SHP77 treated with DMSO at 0.1 percent for 48 hours (cell line): ENCODE measurements around the gene ZNF654.
"Not testable (repeated sequence)": the region's sequence is repeated elsewhere in the genome, so short reads cannot be mapped to it uniquely, and the experiment has no call there.

Experiments used
- DNase-seq: peaks from one replicate; lab custom pipeline; 2025; lab: John Stamatoyannopoulos, UW

ZNF654 gene

DNA sequence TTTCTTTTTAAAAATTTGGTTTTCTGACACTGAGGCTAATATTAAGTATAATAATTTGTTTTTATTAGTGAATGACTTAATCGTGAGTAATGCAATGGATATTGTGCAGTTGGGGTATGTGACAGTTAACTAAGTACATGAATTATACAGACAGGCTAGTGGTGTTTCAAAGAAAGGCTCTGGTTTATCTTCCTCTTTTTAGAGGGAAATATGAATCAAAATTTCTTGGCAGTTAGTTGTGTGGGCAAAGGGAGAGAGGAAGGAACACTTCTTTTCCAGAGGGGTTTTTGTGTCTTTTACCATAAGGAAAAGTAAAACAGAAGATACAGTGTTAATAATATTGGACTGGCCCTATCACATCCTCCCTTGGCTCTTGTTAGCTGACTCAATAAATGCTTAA lies 2.7 kb downstream of the ZNF654 start:
- DNase-seq = no peak

DNA sequence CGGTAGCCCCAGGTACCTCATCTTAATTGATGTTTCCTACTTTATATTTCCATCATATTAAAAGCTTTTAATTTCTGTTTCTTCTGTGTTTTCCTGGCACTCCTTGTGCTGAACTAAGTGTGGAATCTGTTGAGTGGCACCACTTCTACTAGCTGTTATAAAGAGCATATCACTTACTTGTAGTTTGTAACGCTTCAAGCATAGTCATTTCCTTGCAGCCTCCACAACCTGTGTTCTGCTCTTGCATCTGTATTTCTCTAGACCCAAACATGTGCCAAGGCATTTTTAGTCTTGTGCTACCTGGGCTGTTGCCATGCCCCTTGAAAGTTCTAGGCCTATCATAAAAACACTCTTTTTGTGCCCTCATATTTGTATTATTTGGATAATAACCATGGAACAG lies 16.0 kb downstream of the ZNF654 start:
- no peak for DNase-seq

DNA sequence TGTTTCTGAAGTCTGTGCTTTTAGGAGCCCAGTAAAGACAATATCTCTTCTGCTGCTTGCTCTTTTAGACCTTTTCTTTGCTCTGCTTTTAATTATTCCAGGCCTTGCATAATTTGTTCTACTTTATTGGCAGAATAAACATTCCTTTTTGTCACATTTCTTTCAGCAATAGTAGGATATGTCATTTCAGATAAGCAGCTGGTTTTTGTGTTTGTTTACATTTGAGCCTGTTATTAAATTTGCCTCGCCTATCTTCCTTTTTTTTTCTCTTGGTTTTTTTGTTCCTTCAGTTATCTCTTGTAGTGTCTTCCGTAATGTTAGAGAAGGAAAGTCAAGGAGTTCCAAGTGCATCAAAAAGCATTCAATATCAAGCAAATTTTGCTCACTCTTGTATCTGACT lies 16.4 kb downstream of the ZNF654 start:
- no peak for DNase-seq

DNA sequence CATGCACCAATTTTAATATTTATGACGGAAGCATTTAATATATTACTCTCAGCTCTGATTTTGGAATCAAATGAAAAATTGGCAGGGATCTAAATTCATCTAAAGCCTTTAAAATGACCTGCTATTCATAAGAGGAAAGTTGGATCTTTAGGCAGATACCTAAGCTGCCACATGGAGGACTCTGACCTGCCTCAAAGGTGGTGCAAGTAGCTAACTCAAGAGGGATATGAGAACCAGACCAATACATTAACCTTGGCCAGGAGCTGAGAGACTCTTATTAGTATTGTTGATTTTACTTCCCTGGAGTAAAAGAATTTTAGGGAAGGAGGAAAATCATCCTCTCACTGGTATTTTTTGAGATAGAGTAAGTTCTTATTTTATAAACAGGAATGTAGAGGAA lies 17.7 kb downstream of the ZNF654 start:
- DNase-seq = no peak

DNA sequence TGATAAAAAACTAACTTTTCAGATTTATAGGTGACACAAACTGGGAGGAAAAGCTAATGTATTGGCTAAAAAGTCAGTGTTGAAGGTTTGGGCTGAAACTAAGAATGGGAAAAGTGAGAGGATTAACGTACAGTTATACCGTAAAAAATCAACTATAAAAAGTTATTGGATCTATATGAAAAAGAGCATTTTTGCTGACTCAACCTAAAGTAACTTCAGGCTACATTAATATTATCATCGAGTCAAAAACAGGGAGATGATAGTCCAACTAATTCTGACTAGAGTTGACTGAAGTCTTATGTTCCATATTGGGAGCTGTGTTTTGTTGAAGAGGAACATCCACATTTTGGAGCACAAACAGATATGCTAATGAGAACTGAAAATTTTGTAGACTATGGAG lies 19.9 kb downstream of the ZNF654 start:
- DNase-seq = no peak

DNA sequence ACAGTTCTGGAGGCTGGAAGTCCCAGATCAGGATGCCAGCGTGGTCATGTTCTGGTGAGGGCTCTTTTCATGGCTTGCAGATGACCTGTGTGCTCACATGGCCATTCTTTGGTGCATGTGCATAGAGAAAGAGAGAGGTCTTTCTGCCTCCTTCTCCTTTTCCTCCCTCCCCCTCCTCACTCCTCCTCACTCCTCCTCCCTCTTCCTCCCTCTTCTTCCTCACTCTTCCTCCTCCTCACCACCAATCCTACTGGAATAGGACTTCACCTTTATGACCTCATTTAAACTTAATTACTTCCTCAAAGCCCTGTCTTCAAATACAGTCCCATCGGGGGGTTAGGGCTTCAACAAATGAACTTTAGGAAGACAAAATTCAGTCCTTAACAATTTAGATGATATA lies 23.8 kb downstream of the ZNF654 start:
- no peak for DNase-seq

DNA sequence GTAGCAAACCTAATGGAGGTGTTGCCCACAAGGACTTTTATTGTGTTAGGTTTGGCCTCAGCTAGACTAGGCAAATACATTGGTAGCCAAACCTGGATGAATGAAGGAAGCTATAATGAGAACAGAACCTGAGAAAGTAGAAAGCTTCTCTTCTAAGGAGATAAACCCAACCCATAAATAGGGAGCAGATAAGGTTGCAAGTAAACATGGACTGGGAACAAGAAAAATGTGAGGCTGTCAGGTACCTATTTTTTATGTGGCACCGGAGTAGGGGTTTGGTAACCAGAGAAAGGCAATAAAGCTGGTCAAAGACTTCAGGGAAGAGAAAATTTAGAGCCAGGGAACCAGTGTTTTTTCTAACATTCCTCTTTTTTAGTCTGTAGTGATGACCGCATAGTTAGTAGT lies 25.0 kb downstream of the ZNF654 start:
- DNase-seq = no peak

DNA sequence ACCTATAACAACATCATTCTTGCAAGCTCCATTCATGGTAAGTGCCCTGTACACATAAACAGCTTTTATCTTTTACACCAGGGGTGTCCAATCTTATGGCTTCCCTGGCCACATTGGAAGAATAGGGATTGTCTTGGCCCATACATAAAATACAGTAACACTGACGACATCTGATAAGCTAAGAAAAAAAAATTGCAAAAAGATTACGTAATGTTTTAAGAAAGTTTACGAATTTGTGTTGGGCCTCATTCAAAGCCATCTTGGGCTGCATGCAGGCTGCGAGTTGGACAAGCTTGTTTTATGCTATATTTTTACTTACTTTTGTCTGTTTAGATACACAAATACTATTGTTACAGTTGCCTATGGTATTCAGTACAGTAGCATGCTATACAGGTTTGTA lies 31.6 kb downstream of the ZNF654 start:
- no peak for DNase-seq

DNA sequence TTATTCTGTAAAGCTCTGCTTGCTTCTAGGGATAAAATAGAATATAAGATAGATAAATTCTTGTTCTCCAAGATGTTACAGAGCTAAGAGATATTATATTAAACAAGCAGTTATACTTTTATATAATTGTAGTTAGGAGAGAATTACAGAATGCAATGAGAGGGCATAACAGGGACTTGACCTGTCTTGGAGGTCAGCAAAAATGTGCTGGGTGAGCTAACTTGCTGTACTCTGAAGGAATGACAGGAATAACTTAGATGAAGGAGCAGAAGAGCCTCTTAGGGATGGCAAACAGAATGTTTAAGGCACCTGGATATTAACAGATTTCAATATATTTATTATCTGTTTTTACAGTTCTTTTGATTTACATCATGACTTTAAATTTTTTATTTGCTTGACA lies 33.2 kb downstream of the ZNF654 start:
- no peak for DNase-seq

DNA sequence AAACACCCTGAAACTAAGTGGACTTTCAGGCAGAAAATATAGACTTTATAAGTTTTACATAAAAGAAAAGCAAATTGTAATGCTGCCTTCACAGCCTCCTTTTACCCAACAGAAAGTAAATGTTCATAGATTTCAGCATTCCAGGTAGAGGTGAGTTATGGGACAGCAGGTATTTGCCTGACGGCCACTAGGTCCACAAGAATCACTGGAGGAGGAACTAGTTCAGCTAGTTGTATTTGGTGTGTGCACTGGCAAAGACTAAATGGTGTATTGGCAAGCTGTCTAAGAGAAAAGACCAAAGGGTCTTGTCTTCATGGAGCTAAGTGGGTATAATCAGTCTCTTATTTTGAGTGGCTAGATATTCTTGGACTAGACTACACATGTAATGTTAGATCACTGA lies 34.2 kb downstream of the ZNF654 start:
- DNase-seq = no peak

DNA sequence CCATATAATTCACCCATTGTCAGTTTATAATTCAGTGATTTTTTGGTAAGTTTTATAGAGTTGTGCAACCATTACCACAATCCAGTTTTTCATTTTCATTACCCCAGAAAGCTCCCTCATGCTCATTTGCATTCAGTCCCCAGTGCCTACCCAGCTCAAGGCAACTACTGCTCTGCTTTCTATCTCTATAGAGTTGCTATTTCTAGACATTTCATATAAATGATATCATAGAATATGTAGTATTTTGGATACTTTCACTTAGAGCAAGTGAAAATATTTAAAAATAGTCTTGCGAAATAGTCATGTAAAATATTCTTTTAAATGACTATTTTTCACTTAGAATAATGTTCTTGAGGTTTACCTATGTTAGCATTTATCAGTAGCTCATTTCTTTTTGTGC lies 42.1 kb downstream of the ZNF654 start:
- no peak for DNase-seq

DNA sequence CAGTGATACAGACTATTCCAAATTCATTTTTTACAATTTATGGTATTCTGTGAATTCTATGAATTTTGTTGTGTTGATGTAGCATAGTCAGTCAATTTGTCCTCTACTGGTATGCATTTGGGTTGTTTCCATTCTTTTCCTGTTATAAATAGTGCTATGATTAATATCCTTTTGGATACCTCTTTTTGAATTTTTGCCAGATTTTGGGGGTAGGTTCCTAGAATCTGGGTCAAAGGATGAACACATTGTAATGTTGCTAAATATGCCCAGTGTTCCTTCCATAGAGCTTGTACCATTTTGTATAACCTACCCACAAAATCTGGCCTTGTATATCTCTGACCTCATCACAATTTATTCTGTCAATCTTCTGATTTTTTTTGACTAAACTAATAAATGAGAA lies 46.3 kb downstream of the ZNF654 start:
- DNase-seq = no peak

DNA sequence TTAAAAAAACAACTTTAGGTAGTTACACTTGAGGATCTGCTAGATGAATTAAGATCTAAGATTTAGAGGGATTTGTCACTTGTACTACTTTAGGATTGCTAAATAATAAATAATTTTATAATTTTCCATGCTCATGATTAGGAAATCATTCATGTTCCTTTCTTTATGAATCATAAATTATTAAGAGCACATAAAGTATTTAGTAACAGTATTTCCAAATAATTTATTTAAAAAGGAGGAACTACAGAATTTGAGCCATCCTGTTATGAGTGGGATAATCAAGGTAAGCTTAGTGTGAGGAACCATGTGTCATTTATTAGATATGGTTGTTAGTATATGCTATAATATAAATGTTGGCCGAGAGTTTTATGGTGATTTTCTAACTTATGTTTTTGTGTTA lies 53.2 kb downstream of the ZNF654 start:
- DNase-seq = no peak

DNA sequence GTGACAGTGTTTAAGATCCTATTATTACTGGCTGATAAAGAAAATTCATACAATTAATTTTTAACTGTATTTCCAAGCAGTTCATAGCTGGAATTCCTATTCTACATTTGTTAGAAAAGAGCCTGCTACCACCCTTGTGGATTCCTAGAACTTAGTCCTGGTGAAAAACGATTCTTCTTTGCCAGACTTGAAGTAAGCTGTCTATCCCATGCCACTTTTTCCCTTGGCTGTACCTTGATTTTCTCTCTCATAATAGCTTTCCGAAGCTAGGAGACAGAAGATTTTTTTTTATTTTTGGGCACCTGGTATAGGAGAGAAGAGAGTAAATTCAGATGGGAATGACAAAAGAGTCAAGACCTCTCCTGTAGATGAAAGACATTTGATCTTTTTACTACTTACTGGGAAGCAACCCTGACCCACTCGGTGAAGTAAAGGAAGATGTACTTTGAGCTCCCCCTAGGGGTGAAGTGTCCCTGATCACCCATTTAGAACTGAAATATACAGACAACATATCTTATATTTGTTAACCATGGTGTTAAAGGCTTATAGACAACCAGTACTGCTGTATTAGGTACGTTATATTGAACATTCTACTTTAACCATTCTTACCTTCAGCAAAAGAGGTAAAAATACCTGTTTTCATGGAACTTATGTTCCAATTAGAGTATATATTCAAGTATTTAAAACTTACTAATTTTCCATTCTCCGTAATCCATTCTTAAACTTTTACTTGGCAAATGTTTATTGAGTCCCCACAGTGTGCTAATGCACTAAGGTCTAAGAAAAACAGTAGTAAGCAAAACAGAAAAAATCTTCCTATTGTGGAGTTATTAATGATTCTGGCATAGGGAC lies 54.5 kb downstream of the ZNF654 start:
- peak; percentile 12 for DNase-seq

DNA sequence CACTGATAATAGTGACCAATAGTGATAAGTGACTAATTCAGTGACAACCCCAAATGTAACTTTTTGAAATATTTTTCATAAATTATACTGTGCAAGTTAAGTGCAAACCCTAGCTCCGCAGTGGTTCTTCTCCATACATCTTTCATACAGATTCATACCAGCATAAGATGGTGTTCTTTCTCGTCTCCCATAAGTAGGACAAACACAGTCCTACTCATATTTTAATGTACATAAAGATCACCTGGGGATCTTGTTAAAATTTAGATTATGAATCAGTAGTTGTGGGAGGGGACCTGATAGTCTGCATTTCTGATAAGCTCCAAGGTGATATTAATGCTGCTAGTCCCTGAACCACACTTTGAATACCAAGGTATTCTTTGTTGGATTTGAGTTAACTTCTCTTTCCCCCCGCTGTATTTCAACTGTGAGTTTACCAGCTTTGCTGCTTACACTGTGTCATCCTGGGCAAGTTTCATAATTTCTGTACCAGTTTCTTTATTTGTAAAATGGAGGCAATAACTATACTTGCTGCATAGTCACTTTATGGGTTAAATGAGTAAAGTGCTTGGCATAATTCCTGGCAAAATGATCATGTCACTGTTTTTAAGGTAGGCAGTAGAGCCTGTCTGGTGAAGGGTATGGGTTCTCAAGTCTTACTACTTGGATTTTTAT lies 56.0 kb downstream of the ZNF654 start:
- no peak for DNase-seq

DNA sequence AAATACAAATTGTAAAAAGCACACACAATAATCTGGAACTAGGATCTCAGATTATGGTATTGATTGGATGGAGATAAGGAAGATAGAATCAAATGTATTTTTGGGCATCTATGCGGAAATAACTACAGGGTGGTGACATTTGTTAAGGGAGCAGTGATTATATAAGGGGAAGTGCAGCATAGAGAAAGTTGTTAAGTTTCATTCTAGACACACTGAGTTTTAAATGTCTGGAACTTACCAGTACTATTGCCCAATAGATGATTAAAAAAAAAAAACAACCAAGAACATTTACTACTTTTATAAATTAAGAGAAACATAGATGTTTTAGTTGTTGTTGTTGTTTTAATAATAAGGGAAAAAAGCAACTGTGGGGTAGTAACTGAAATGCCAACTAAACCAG lies 58.6 kb downstream of the ZNF654 start:
- no peak for DNase-seq

DNA sequence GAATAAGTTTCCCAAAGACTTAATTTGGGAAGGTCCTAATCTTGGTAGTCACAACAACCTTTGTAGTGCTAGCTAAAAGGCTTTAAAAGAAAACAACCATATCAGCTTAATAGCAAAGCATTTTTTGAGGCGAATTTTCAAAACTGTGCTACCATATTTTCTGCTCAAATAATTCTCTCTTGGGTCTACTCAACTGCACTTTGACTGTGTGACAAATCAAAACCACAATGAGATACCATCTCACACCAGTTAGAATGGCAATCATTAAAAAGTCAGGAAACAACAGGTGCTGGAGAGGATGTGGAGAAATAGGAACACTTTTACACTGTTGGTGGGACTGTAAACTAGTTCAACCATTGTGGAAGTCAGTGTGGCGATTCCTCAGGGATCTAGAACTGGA lies 59.5 kb downstream of the ZNF654 start:
- not testable (repeated sequence) for DNase-seq

DNA sequence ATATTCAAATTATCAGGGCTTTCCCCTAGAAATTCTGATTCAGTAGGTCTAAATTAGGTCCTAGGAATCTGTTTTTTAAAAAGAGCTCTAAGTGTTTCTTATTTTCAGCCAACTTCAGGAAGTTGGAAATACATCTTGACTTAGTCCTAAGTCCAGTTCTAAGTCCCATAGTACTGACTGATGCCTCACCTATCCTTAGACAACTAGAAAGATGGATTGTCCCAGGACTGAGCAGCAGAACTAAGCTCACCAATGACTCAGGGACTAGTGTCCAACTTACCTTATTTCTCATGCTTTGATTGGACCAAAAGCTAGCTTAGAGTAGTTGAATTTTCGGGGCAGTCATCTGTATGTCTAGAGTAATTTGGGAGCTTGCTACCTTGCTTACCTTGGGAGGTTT lies 64.5 kb downstream of the ZNF654 start:
- no peak for DNase-seq

DNA sequence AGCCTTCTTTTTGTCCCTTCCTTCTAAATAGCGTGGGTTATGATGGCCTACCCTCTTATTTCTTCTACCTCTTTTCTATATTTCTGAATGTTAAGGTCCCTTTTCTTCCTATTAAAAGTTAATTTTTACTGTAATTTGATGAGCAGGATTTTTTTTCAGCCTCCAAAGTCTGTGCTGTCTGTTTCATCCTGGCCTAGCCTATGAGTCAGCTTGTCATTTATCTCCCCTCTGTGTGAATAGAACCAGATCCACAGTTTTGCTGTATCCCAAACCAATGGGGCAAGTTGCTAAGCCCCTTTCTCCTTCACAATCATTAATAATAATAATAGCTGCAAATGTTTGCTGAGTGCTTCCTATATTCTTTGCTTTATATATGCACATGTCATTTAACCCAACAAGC lies 72.6 kb downstream of the ZNF654 start:
- no peak for DNase-seq

DNA sequence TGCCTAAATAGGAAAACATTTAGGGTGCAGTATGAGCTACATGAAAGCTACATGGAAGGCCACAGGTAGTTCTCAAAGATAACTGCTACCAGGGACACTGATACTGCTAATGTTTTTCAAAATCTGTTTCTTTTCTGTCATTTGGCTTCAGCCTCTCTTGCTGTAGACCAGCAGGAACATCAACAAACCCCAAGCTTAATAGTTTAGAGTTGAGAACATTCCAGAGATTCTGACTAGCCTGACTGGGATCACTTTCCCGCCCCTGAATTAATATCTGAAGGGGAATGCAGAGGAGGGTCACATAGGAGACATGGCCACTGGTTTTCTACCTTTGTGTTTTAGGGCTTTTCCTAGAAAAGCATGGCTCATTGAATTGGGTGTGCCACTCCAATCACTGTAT lies 73.8 kb downstream of the ZNF654 start:
- DNase-seq = no peak

DNA sequence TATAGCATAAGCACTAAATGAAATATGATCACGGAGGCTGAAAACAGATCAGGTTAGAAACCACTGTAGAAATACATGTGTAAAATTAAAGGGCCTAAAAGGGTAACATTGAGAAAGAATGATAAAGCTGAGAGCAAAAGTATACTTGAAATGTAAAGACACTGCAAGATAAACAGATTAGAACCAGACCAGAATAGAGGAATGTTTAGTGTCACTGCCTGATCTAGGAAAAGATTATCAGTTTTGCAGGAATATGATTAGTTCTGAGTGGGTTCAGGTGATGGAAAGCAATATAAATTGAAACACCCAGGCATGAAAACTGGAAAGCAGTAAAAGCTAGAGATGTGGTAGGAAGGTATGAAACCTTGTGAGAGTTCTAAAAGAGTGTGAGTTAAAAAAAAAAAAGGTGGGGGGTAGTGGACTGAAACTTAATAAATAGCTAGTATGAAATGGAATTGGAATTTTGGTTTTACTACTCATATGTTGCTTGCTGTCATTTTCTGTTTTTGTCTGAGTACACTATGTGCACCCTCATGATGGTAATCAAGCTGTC lies 74.7 kb downstream of the ZNF654 start:
- DNase-seq = no peak

DNA sequence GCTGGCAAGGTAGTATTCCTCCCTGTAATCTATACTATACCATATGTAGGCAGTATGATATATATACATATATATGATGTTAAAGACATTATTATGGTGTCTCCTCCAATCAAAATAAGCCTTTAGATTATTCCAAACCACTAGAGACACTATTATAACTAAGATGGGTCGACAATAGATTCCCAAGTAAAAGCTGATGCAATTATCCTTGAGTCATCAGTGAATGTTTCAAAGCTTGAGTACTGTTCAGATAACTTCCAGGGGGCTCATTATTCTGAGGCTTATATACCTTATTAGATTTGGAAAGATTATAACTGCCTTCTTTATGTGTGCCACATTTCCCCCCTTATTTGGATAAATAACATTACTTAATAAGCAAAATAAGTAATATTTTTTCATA lies 78.8 kb downstream of the ZNF654 start:
- no peak for DNase-seq

DNA sequence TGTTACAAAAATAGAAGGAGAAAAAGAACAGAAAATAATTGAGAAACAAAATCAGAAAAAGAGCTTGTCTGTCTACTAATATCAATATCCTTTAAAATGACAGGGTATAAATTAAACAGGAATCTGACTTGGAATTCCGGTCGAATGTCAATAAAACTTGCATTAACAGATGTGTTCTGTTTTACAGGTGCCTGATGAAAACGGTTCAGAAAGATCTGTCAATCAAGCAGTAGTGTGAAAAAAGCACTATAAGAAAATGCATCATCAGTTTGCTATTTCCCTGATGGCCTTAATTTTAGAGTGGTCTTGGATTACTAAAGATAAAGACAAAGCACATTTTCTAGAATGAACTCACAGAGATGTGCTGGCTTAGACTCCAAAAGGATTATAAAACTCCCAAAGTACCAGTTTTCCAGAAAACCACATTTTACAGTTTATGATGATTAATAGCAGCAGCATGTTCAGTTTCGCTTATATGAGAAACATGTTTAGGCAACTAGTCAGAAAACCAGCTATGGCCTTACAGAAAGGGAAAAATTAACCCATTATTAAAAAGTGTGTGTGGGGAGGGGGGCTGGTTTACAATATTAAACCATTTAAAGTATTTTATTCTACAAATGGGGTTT lies 82.5 kb downstream of the ZNF654 start:
- no peak for DNase-seq
